ENCODE data around the gene FAT1. TPM values are rescaled to one million over a fixed set of nuclear protein-coding genes. Genes with fewer than 3 reads are reported as not detected.

The FAT1 gene
- total and polyA plus RNA-seq, 2 donors (not counting 3 experiments of a cell fraction or from before 2014, with no cell fraction given), result 9.2 to 9.8 TPM

GRCh38 chr4:186724864-186725468, 1.3 kb upstream of the FAT1 start:
- peaks cover 37 to 63% of the 10 kb centered on the region in 2 experiments for H3K27me3 ChIP-seq (ENCODE audit: control insufficient read depth in 2 of 2, insufficient read depth in 2 of 2, low read length in 2 of 2)
- intact Hi-C loops (cut with micrococcal nuclease) (loop anchor here (10.0 kb wide), 1 partner anchor 360 kb away; no protein-coding TSS in a partner anchor), dilution Hi-C loops (cut with MboI; ENCODE audit: extremely low pct_ligation_motif_present, low sequenced_read_pairs) (no loop called here)
- no peak overlapping the region for H3K27ac ChIP-seq (ENCODE audit: insufficient read depth, low read depth, low read length)
- no peaks in the 10 kb centered on the region for H4K20me1 ChIP-seq (replicated peaks; ENCODE audit: control insufficient read depth, extremely low read depth, insufficient read depth, low read length)
- no peaks in the 10 kb centered on the region for H3K9me1 ChIP-seq (replicated peaks; ENCODE audit: control insufficient read depth, extremely low read depth, insufficient read depth, low read length)
- peaks cover 32% of the 10 kb centered on the region for H3K4me1 ChIP-seq (ENCODE audit: control insufficient read depth, extremely low read depth, insufficient read depth, low read length)
- no peaks in the 10 kb centered on the region for H3K79me2 ChIP-seq (ENCODE audit: control insufficient read depth, insufficient read depth, low read length)
- TF ChIP-seq POLR2AphosphoS5 (IDR thresholded peaks at IDR 0.05; ENCODE audit: insufficient read depth, low read depth, low read length), result no peak
- no peak for TF ChIP-seq GATA2 (IDR thresholded peaks at IDR 0.05; ENCODE audit: insufficient read depth, insufficient read length, low read depth, low read length)
- TF ChIP-seq MYC (IDR thresholded peaks at IDR 0.05; ENCODE audit: low read depth, low read length), result no peak
- TF ChIP-seq POLR2A (IDR thresholded peaks at IDR 0.05; ENCODE audit: low read depth, low read length), result no peak
- FAIRE-seq (no peak), DNase-seq (ENCODE audit: low read depth, low spot score) (peak; percentile 25)
- peak overlapping the region; percentile 75 for H3K4me2 ChIP-seq (ENCODE audit: insufficient read depth, low read length)
- H3K36me3 ChIP-seq (ENCODE audit: control insufficient read depth in 2 of 2, extremely low read depth in 1 of 2, insufficient read depth in 2 of 2, low read length in 2 of 2), result no peaks in the 10 kb centered on the region
- peak overlapping the region; percentile 19 for H3K9ac ChIP-seq (replicated peaks; ENCODE audit: extremely low read depth, insufficient read depth, low read length)
- no TSS peak for BruUV-seq (replicated peaks)
- H3K9me3 ChIP-seq (replicated peaks; ENCODE audit: control insufficient read depth, insufficient read depth, low read length), result no peaks in the 10 kb centered on the region
- H3K4me3 ChIP-seq (replicated peaks in 1 of 3; ENCODE audit: insufficient read depth in 1 of 3, low read depth in 1 of 3, low read length in 3 of 3), result peak overlapping the region in 2 of 3 experiments; percentile 59 to 61
- ChIA-PET POLR2A (no interaction called here), CTCF (interaction anchor here (1.0 to 1.5 kb wide), 2 partner anchors 175 to 212 kb away, joined by 3 to 4 read pairs; no protein-coding TSS in a partner anchor)
- peak overlapping the region; percentile 94 for H2AFZ ChIP-seq (ENCODE audit: low read depth, low read length)

- Histone ChIP-seq H3K36me3 (ENCODE audit: control insufficient read depth in 2 of 2, extremely low read depth in 1 of 2, insufficient read depth in 2 of 2, low read length in 2 of 2) (no peaks in the 10 kb centered on the region), H3K4me3 (replicated peaks in 1 of 3; ENCODE audit: insufficient read depth in 1 of 3, low read depth in 1 of 3, low read length in 3 of 3) (peak overlapping the region; percentile 45 to 61 (median 59)), H3K27ac (ENCODE audit: insufficient read depth, low read depth, low read length) (no peak overlapping the region), H3K27me3 (ENCODE audit: control insufficient read depth in 2 of 2, insufficient read depth in 2 of 2, low read length in 2 of 2) (peaks cover 37 to 60% of the 10 kb centered on the region in 2 experiments), H3K9me1 (replicated peaks; ENCODE audit: control insufficient read depth, extremely low read depth, insufficient read depth, low read length) (no peaks in the 10 kb centered on the region), H3K9ac (replicated peaks; ENCODE audit: extremely low read depth, insufficient read depth, low read length) (peak overlapping the region; percentile 57), H3K9me3 (replicated peaks; ENCODE audit: control insufficient read depth, insufficient read depth, low read length) (no peaks in the 10 kb centered on the region), H3K79me2 (ENCODE audit: control insufficient read depth, insufficient read depth, low read length) (no peaks in the 10 kb centered on the region), H3K4me2 (ENCODE audit: insufficient read depth, low read length) (peak overlapping the region; percentile 75), H4K20me1 (replicated peaks; ENCODE audit: control insufficient read depth, extremely low read depth, insufficient read depth, low read length) (no peaks in the 10 kb centered on the region), H2AFZ (ENCODE audit: low read depth, low read length) (peak overlapping the region; percentile 94), H3K4me1 (ENCODE audit: control insufficient read depth, extremely low read depth, insufficient read depth, low read length) (peaks cover 32% of the 10 kb centered on the region)
- TF ChIP-seq JUN (IDR thresholded peaks at IDR 0.05; ENCODE audit: borderline replicate concordance, insufficient read depth, insufficient read length, low read depth) (no peak), EZH2 (IDR thresholded peaks at IDR 0.05; ENCODE audit: borderline replicate concordance, low read depth, low read length, severe bottlenecking) (peak; percentile 34), FOS (IDR thresholded peaks at IDR 0.05; ENCODE audit: borderline replicate concordance, insufficient read depth, low read length) (no peak)
- no peak for FAIRE-seq
- no TSS peak for BruUV-seq (replicated peaks)
- dilution Hi-C loops (cut with MboI; ENCODE audit: extremely low pct_ligation_motif_present, low sequenced_read_pairs) (no loop called here), intact Hi-C loops (cut with micrococcal nuclease) (loop anchor here (10.0 kb wide), 1 partner anchor 361 kb away; no protein-coding TSS in a partner anchor)
- DNase-seq (ENCODE audit: low read depth, low spot score), result no peak
- CTCF ChIA-PET, result no interaction called here
- POLR2A ChIA-PET, result no interaction called here
Measured at GRCh38 chr4:186724058-186724863, 605 bp upstream of the FAT1 start.
